ENCODE results near the gene NUTM1. TPM values are rescaled to one million over a fixed set of nuclear protein-coding genes. Genes with fewer than 3 reads are reported as not detected.
"Not testable (repeated sequence)": the region's sequence is repeated elsewhere in the genome, so short reads cannot be mapped to it uniquely, and the experiment has no call there.

The NUTM1 gene
- total RNA-seq, 2 experiments from 2014 or later = not detected

DNA sequence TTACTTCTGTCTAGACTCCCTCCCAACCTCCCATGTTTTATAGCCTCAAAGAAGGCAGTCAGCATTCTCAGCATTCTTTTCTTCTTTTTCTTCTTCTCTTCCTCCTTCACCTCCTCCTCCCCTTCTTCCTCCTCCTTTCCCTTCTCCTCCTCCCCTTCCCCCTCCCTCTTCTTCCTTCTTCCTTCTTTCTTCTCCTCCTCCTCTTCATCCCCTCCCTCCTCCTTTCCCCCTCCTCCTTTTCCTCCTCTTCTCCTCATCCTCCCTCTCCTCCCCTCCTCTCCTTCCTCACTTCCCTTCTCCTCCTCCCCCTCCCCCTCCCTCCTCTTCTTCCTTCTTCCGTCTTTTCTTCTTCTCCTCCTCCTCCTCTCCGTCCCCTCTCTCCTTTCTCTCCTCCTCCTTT lies 27.5 kb downstream of the NUTM1 start:
- Mint-ChIP-seq H3K27ac (no peak overlapping the region), H3K9me3 (no peaks in the 10 kb centered on the region), H3K4me3 (no peak overlapping the region), H3K27me3 (no peaks in the 10 kb centered on the region), H3K36me3 (ENCODE audit: low read depth) (no peaks in the 10 kb centered on the region), H3K4me1 (peaks cover 28% of the 10 kb centered on the region)
- DNase-seq = no peak
- POLR2A ChIA-PET = no interaction called here
- CTCF ChIA-PET = no interaction called here

DNA sequence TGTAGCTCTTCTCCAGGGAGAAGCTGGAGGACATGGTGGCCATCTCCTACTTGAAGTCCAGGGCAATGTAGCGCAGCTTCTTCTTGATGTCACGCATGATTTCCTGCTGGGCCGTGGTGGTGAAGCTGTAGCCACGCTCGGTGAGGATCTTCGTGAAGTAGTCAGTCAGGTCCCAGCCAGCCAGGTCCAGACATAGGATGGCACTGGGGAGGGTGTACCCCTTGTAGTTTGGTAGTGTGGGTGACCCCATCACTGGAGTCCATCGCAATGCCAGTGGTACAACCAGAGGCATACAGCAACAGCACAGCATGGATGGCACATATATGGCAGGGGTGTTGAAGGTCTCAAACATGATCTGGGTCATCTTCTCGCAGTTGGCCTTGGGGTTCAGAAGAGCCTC lies 30.8 kb downstream of the NUTM1 start:
- no peaks in the 10 kb centered on the region for H3K27me3 Mint-ChIP-seq
- ChIA-PET POLR2A (no interaction called here), CTCF (no interaction called here)
- no peak overlapping the region for H3K27ac Mint-ChIP-seq
- peaks cover 10% of the 10 kb centered on the region for H3K4me1 Mint-ChIP-seq
- no peak overlapping the region for H3K4me3 Mint-ChIP-seq
- no peaks in the 10 kb centered on the region for H3K9me3 Mint-ChIP-seq
- no peak for DNase-seq
- peaks cover 4% of the 10 kb centered on the region for H3K36me3 Mint-ChIP-seq (ENCODE audit: low read depth)

DNA sequence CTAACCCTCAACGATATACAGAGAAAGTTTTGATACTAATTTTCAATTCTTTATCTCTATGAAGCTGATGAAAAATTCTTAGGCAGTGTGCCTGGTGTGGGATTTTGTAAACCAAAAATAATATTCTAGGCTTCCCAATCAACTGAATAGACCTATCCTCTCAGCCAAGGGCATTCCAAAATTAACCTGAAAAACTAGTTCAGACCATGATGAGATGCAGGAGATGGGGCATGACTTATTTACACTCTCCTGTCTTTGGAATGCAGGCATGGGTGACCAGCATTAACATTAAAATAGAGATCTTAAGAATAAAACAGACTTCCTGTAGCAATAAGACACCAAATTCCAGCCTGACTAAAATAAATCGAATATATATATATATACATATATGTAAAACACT lies 31.7 kb downstream of the NUTM1 start:
- no peak overlapping the region for H3K27ac Mint-ChIP-seq
- no peaks in the 10 kb centered on the region for H3K27me3 Mint-ChIP-seq
- POLR2A ChIA-PET = no interaction called here
- no peak for DNase-seq
- H3K36me3 Mint-ChIP-seq (ENCODE audit: low read depth) = peaks cover 4% of the 10 kb centered on the region
- H3K9me3 Mint-ChIP-seq = no peaks in the 10 kb centered on the region
- peaks cover 5% of the 10 kb centered on the region for H3K4me1 Mint-ChIP-seq
- H3K4me3 Mint-ChIP-seq = no peak overlapping the region
- CTCF ChIA-PET = no interaction called here

DNA sequence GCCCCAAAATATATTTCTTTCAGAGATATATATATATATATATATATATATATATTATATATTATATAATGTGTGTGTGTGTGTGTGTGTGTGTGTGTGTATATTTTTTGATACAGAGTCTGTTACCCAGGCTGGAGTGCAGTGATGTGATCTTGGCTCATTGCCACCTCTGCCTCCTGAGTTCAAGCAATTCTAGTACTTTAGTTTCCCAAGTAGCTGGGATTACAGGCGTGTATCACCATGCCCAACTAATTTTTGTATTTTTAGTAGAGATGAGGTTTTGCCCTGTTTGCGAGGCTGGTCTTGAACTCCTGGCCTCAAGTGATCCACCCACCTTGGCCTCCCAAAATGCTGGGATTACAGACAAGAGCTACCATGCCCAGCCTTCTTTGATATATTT lies 32.4 kb downstream of the NUTM1 start:
- H3K36me3 Mint-ChIP-seq (ENCODE audit: low read depth); H3K4me3 Mint-ChIP-seq: not testable (repeated sequence)
- CTCF ChIA-PET = interaction anchor here (1.3 kb wide), 1 partner anchor 8 kb away, joined by 6 read pairs; the partner anchor contains the start of gene LPCAT4

DNA sequence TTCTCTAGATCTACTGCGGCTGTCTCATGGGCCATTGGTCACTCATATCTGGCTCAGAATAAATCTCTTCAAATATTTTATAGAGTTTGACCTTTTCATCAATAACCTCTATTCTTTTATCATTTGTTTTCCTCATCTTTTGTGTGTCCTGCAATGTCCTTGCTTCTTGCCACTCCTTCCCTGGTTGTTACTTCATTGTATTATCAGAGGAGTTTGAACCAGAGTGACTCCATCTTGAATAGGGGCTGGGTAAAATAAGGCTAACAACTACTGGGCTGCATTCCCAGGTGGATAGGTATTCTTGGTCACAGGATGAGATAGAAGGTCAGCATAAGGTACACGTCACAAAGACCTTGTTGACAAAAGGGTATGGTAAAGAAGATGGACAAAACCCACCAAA lies 33.7 kb downstream of the NUTM1 start:
- H3K27ac Mint-ChIP-seq = no peak overlapping the region
- CTCF ChIA-PET = no interaction called here
- H3K4me1 Mint-ChIP-seq = no peaks in the 10 kb centered on the region
- H3K4me3 Mint-ChIP-seq = no peak overlapping the region
- POLR2A ChIA-PET = no interaction called here
- H3K27me3 Mint-ChIP-seq = no peaks in the 10 kb centered on the region
- no peak for DNase-seq
- H3K9me3 Mint-ChIP-seq = no peaks in the 10 kb centered on the region
- peaks cover 8% of the 10 kb centered on the region for H3K36me3 Mint-ChIP-seq (ENCODE audit: low read depth)

More for the DNA sequence above, 32.4 kb downstream of the NUTM1 start:
- H3K27me3 Mint-ChIP-seq, DNase-seq, H3K27ac Mint-ChIP-seq, H3K9me3 Mint-ChIP-seq, H3K4me1 Mint-ChIP-seq, POLR2A ChIA-PET: not testable (repeated sequence)

DNA sequence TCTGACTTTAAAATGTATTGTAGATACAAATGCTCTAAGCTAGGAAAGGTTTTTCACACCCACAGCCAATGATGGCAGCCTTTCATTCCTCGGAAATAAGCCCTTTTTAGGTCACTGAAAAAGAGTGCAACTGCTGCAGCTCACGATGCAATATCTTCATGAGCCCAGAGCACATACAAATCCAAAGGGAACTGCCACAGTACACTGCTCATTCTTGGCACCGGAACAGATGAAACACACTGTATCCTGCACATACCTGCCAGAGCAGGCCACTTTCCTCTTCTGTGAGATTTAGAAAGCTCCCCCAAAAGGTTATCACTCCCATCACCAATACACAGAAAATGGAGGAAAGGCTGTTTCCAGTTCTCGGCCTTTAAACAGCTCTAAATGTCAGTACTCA lies 37.4 kb downstream of the NUTM1 start:
- H3K9me3 Mint-ChIP-seq; H3K27ac Mint-ChIP-seq; H3K27me3 Mint-ChIP-seq; DNase-seq; POLR2A ChIA-PET; H3K36me3 Mint-ChIP-seq (ENCODE audit: low read depth); CTCF ChIA-PET; H3K4me1 Mint-ChIP-seq; H3K4me3 Mint-ChIP-seq: not testable (repeated sequence)

DNA sequence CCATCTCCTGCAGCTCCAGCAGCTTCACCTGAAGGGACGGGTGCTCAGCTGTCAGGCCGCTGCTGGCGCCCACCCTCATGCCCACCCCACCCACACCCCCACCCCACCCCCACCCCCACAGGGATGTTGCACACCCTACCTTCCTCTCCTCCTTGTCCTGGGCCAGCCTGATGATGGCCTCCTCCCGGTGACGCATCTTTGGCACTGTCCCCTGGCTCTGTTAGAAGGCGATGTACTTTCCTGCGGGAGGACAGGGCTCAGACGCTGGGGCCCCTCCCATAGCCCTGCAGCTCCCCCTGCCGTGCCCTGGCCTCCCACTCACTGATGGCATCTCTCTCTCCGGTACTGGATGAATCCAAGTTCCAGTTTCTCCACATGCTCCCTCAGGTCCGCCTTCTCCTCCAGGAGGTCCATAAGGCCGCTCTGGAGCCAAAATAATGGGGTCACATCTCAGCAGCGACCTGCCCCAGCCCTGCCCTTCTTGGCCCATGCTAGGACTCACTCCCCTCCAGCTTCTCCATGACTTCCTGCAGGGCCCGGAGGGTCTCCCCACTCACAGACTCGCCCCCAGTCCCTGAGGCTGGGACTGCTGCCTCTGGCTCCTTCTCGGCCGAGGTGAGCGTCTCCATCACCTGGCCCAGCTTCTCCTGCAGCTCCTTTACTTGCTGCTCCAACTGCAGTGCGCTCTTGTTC lies 38.9 kb downstream of the NUTM1 start:
- H3K27ac Mint-ChIP-seq; H3K36me3 Mint-ChIP-seq (ENCODE audit: low read depth); H3K4me3 Mint-ChIP-seq; H3K27me3 Mint-ChIP-seq; H3K9me3 Mint-ChIP-seq; H3K4me1 Mint-ChIP-seq; POLR2A ChIA-PET; CTCF ChIA-PET; DNase-seq: not testable (repeated sequence)

DNA sequence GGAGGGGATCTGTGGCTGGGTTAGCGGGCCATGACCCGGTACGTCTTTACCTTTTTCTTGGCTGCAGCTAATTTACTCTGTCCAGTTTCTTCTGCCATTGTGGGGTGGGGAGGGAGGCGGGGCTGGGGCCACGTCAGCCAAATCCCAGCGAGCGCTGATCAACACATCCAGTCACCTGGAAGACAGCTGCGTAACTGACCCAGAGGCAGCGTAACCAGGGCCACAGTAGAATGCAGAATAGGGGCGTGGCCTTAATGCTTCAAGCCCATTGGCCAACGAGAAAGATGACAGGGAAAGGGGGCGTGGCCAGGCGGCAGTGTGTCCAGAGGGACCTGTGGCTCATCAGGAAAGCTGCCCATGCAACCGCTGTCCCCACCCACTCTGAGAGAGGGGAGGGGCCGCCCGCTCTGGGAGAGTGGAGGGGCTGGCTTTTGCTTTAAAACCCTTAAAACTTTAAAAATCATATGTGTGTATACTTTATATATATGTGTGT lies 46.5 kb downstream of the NUTM1 start:
- H3K4me1 Mint-ChIP-seq; CTCF ChIA-PET; DNase-seq; H3K27me3 Mint-ChIP-seq; H3K36me3 Mint-ChIP-seq (ENCODE audit: low read depth); H3K27ac Mint-ChIP-seq; H3K9me3 Mint-ChIP-seq; POLR2A ChIA-PET; H3K4me3 Mint-ChIP-seq: not testable (repeated sequence)

DNA sequence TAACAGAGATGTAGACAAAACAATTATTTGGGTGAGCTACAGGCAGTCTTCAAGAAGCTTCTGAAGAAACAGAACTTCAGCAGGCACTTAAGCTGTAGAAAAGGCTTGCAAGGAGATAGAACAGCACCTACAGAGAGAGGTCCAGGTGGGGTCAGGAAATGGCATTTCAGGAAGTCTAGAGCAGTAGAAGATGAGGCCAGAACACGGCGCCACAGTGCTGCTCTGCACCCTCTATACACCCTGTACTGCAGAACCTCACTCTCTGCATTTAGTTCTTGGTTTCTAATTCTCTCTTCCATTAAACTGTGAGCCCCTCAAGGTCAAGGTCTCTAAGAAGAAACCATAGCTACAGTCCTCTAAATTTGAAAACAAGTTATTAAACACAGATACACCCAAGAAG lies 49.9 kb downstream of the NUTM1 start:
- CTCF ChIA-PET; DNase-seq; H3K9me3 Mint-ChIP-seq; H3K27ac Mint-ChIP-seq; H3K4me1 Mint-ChIP-seq; POLR2A ChIA-PET; H3K36me3 Mint-ChIP-seq (ENCODE audit: low read depth); H3K27me3 Mint-ChIP-seq; H3K4me3 Mint-ChIP-seq: not testable (repeated sequence)

DNA sequence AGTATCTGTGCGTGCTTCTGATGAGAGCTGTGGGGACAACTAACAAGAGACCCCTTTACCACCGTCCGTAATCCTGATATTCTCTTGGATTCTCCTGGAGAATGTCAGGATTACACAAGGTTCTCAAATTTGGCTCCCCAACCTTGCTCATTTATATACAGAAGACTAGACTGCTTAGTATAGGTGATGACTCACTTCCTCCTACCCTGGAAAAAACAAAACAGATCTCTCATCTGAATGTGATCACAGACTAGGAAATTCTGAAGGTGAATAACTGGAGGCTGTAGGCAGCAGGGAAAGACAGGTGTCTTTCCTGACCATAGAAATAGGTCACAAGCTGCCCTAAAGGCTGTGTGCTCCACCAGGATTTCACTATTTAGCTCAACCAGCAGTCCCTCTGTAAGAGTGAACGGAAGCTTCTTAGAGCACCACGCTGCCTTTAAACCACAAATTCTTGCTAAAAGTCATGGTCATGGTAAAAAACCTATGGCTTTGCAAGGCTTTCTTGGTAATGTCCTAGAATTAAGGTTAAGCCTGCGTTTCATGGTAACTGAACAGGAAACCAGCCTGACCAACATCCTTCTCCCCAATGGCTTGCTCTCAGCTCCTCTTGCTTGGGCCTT lies 54.6 kb downstream of the NUTM1 start:
- H3K4me1 Mint-ChIP-seq; H3K27me3 Mint-ChIP-seq; H3K36me3 Mint-ChIP-seq (ENCODE audit: low read depth); H3K9me3 Mint-ChIP-seq; CTCF ChIA-PET; H3K27ac Mint-ChIP-seq; H3K4me3 Mint-ChIP-seq; POLR2A ChIA-PET: not testable (repeated sequence)
- DNase-seq = peak; percentile 14

DNA sequence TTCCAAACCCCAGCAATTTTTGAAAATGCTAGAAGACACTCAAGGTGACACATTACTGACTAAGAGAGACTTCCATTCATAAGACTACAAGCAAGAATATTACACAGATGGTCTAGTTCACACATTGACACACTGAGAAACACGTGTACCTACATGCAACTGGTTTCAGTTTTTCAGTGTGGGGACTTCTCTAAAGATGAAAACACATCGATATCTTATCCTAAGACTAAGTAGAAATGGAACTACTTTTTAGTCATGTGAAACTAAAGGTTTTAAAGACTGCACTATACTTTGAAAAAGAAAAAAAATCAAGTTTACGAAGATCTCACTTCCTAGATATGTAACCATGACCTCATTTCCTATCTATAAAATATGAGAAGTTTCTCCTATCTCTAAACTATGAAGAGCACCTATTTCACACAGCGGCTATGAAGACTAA lies 60.1 kb downstream of the NUTM1 start:
- H3K27ac Mint-ChIP-seq; H3K9me3 Mint-ChIP-seq; POLR2A ChIA-PET; H3K4me3 Mint-ChIP-seq; H3K27me3 Mint-ChIP-seq; CTCF ChIA-PET; H3K4me1 Mint-ChIP-seq; DNase-seq; H3K36me3 Mint-ChIP-seq (ENCODE audit: low read depth): not testable (repeated sequence)

DNA sequence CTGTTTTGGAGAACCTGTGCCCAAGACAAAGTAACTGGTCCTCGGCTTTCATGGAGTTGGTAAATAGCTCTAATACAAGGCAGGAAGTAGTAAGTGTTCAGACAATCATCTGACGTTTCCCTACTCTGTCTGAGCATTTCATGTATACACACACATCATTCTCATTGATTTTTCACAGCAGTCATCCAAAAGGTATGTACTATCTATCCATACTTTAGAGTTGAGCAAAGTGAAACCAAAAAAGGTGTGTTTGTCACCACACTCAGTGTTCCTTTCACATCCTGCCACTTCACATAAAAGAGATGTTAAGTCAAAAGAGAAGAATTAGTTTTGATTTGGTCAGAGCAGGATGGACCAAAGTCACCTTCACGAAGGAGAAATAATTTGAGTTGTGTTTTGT lies 60.8 kb downstream of the NUTM1 start:
- H3K27me3 Mint-ChIP-seq; H3K36me3 Mint-ChIP-seq (ENCODE audit: low read depth); CTCF ChIA-PET; POLR2A ChIA-PET; H3K4me3 Mint-ChIP-seq; H3K9me3 Mint-ChIP-seq; H3K4me1 Mint-ChIP-seq; H3K27ac Mint-ChIP-seq; DNase-seq: not testable (repeated sequence)

Data from activated CD4-positive, alpha-beta T cell treated with anti-CD3 and anti-CD28 coated beads, Interleukin-2, amount 10 ng/mL, durations not matched to agents 7 days and 5 days (primary cell).